GM19438 (cell line): ENCODE data around the gene TTC1.

Experiments
- ATAC-seq: cut with Tn5 transposase; IDR thresholded peaks from one replicate; pipeline ENCODE4 v1.9.1; 2021; ENCODE audit warnings: low read depth; ENCODE audit not compliant: unreplicated experiment

TTC1 gene

GRCh38 chr5:160082614-160083500 is 73.9 kb downstream of the TTC1 start:
- ATAC-seq: no peak

DNA sequence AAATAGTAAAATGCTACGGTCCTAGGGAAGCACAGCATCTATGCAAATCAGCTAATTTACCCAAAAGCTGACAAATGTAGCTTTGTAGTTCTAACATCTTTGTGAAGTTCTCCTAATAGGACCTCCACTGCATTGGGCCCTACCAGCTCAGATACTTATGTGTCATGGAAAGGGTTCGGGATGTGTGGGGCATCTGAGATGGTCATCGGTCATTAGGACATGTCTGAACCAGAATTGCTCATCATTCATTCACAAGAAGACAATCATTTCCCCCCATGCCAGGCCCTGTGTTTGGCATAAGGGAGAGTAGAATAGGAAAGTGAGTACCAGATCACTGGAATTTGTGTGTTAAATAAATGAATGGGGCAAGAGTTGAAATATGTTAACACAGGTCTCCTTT is 74.6 kb downstream of the TTC1 start:
- no peak for ATAC-seq

DNA sequence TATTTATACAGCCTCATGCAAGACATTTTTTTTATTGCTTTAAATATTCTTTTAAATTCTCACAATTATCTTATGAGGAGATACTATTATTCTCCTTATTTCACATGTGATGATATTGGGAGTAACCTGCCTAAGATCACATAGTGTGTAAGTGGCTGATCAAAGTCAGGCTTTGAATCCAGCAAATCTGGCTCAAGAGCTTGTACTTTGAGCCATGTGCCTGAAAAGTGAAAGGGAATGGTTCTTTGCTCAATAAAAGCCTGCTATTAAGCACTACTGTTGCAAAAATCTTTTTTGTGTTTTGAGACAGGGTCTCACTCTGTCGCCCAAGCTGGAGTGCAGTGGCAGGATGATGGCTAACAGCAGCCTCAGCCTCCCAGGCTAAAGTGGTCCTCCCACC is 75.2 kb downstream of the TTC1 start:
- ATAC-seq: no peak

DNA sequence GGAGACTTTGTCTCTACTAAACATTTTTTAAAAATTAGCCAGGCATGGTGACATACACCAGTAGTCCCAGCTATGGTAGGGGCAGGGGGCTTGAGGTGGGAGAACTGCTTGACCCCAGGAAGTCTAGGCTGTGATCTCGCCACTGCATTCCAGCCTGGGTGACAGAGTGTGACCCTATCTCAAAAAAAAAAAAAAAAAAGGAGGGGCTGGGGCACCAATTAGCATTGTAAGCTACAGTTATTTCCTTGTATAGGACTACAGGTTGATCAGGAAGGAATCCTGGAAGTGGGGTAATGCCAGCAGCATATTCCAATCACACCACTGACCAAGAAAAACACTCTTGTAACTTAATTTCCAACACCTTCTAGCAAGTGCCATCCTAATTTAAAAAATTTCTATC is 78.3 kb downstream of the TTC1 start:
- ATAC-seq: no peak

DNA sequence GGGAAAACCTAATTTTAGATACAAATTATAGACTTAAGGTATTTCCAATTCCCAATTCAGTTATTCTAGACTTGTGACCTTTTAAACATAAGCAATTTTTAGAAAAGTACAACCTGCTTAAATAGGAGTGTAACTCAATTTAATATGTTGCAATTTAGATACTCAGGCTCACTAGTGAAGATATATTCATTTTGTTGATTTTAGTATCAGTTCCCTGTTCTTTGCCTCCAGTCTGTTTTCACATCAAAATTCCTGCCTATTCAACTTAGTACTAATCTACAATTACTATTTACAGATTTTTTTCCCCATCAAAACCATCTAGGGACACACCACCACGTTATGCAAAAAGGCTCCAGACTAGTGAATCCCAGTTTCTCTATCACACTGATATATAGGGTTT is 79.9 kb downstream of the TTC1 start:
- ATAC-seq: no peak

DNA sequence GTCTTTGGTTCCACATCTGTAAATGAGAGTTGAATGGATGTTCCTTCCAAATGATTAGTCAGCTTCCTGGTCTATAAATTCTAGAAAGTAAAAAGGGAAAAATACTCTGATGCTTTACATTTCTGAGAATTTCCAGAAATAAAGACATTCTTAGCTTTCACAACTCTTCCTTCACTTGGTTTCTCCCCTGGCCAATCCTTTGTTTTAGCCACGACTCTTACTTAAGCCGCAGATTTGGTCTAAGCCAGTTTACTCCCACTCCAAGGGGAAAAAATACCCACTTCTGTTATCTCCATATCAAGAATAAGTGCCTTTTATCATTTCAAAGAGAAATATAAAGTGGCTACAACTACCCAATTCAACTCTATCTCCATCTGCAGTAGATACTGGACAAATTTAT is 80.6 kb downstream of the TTC1 start:
- ATAC-seq: no peak

DNA sequence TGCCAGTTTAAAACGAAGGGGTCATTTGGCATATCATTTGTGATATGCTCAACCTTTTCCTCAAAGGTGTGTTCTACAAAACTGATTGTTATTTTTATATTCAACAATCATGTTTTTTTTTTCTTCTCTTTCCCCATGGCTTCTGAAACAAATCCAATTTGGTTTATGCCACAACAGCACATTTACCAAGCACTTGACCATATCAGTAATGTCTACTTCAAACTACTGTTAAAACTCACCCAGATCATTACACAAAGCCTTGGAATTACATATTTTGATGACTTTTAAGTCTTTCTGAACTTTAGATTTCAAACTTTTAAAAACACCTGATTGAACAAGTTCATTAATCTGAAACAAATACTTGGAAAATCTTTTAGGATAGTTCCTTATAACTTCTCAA is 81.1 kb downstream of the TTC1 start:
- ATAC-seq: no peak

- no peak for ATAC-seq
Measured at GRCh38 chr5:160092514-160092913, 83.6 kb downstream of the TTC1 start.

DNA sequence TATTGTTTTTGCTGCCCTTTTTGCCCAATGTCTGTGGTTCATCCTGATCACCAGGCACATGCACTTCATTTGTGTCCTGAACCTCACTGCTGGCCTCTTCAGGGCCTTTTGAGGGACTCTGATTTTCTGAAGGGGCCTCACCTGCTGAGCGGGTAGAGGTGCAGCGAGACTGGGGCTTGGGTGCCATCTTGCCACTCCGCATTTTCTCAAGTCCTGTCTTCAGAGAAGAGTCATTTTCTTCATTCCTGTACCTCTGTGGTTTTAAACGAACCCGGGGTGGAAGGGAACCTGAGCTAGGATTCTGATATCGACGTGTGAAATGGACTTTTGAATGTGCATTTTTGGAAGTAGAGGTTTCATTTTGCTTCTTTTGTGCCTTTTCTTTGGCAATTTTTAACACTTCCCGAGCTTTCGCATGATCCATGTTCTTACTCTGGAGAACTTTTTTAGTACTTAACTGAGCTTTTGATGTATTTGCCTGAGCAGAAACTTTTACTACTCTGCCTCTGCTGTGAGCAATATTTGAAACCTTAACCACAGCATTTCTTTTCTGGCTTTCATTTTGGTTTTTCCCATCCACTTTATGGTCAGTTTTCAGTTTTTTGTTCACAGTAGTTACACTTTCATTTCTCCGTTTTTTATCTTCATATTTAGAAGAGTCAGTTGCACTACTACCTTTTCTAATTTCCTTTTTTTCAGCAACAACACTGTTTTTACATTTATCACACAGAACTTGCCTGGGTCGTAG is 84.2 kb downstream of the TTC1 start:
- peak; percentile 54 for ATAC-seq

DNA sequence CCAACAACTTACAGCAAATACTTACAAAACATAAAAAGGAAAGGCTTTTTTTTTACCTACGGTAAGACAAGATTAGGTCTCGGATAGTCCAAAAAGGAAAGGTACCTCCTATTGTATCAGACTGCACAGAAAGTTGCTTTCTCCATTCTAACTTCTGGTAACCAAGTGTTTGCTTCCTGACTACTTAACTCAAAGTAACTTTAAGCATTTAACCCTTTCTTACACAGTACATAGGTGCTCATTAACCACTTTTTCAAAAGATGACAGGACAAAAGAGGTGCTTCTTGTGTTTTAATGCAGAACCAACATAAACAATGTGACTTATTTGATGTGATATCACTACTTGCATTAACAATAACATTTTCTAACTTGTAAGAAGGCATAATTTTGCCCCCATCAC is 87.2 kb downstream of the TTC1 start:
- ATAC-seq: no peak

DNA sequence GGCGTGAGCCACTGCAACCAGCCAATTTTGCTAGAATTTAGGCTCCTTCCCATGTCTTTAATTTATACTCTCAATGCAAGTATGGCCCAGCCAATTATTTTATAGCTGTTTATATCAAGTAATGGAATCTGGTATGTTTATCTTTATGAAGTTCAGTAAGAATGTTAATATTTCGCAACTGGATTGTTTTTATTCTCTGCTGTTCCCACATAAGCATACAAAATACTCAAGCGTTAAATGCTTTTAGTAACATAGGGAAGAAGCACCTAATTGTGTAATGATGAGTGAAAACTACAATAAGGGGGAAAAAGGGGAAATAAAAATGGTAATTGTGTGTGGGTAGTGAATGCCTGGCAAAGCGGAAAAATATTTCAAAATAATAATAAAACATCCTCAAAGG is 89.1 kb downstream of the TTC1 start:
- no peak for ATAC-seq

- peak; percentile 79 for ATAC-seq
Measured at GRCh38 chr5:160105686-160106360, 96.9 kb downstream of the TTC1 start.

DNA sequence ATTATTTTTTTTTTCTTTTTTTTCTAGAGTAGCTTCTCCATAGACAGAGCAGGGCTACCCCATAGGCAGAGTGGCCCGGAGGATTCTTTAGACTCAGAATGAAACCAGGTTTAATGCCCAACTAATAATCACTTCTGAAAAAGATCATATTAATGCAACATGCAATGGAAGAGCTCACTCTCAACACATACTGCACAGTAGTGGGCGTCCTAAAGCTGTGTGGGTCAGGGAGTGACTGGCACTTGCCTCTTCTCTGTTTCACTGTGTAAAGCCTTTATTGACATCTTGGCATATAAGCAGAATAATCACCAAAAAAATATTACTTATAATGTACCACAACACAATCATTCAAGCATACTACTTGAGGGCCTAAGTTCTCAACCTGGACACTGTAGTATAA is 99.2 kb downstream of the TTC1 start:
- no peak for ATAC-seq
